Measurements from ENCODE around the gene SUMF1.
"Not testable (repeated sequence)": the region's sequence is repeated elsewhere in the genome, so short reads cannot be mapped to it uniquely, and the experiment has no call there.

Gene SUMF1

DNA sequence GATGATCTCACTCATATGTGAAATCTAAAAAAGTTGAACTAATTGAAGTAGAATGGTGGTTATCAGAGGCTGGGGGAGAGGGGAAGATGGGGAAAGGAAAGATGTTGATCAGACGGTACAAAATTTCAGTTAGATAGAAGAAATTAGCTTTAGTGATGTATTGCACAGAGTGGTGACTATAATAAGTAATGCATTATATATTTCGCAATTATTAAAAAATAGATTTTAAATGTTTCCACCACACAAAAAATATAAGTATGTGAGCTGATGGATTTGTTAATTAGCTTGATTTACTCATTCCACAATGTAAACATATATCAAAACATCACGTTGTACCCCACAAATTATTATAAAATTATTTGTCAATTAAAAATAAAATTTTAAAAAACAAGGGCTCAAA lies 8.1 kb downstream of the SUMF1 start:
- DNase-seq = no peak

DNA sequence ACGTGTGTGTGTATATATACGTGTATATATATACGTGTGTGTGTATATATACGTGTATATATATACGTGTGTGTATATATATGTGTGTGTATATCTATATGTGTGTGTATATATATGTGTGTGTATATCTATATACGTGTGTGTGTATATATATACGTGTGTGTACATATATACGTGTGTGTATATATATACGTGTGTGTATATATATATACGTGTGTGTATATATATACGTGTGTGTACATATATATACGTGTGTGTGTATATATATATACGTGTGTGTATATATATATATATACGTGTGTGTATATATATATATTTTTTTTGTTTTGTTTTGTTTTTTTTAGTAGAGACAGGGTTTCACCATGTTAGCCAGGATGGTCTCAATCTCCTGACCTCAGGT lies 10.3 kb downstream of the SUMF1 start:
- not testable (repeated sequence) for DNase-seq

GRCh38 chr3:4454142-4454541 lies 12.9 kb downstream of the SUMF1 start:
- DNase-seq = peak in 1 of 2 experiments; percentile 4

- DNase-seq = no peak
Measured at GRCh38 chr3:4449043-4449805, 17.8 kb downstream of the SUMF1 start.

DNA sequence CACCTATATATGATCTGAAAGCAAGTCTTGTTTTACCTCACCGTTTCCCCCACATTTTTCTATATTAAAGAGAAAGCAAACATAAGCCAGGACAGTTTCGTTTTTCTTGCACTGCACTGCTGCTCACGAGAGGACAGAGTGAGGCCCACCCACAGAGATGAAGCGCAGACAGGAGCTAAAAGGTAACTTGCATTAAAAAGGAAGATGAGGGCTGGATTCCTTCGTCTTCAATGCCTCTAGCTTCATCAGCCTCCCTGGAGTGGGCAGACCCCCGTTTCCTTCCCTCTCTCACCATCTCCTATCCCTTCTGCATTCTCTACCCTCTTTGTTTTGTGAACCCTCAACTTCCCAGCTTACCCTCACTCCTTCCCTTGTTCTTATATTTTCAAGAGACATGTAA lies 18.9 kb downstream of the SUMF1 start:
- DNase-seq = no peak

GRCh38 chr3:4447295-4447999 lies 19.6 kb downstream of the SUMF1 start:
- no peak for DNase-seq

DNA sequence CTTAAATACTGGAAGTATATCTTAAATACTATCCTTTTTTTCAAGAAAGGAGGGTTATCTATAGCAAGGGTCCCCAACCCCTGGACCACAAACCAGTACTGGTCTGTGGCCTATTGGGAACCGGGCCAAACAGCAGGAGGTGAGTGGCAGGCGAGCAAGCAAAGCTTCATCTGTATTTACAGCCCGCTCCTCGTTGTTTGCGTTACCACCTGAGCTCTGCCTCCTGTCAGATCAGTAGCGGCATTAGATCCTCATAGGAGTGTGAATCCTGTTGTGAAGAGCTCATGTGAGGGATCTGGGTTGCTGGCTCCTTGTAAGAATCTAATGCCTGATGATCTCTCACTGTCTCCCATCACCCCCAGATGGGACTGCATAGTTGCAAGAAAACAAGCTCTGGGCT lies 26.1 kb downstream of the SUMF1 start:
- DNase-seq = no peak

GRCh38 chr3:4438296-4438695 lies 28.8 kb downstream of the SUMF1 start:
- no peak for DNase-seq

- DNase-seq = no peak
Measured at GRCh38 chr3:4432259-4432658, 34.8 kb downstream of the SUMF1 start.

DNA sequence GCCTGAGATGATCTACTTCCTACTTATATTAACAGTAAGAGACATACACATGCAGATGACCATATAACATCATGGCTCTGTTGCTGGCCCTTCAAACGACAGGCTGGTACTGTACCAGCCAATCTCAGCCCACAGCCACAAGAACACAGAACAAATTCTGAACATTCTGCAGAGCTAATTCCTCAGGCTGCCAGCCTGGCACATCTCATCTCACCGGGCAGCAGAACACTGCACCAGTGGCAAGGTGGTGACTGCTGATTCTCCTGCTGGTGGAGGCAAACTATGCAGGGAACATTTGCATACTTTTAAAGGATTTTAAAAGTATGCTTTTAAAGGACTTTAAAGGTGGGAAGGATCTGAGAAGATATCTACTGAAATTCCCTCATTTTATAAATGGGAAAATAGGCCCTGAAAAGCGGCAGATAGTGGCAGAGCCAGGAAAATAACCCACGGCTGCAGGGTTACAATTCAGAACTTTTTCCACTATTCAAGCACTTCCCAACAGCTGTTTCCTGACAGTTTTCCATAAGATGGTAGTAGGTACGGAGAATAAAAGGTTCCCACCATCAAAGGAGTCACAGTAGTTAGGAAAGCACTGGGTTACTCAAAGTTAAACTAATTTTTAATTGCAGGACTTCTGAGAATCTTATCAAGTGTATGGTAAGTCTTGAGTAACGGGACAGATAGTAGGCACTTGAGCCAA lies 37.3 kb downstream of the SUMF1 start:
- DNase-seq = peak in 1 of 2 experiments; percentile 3

DNA sequence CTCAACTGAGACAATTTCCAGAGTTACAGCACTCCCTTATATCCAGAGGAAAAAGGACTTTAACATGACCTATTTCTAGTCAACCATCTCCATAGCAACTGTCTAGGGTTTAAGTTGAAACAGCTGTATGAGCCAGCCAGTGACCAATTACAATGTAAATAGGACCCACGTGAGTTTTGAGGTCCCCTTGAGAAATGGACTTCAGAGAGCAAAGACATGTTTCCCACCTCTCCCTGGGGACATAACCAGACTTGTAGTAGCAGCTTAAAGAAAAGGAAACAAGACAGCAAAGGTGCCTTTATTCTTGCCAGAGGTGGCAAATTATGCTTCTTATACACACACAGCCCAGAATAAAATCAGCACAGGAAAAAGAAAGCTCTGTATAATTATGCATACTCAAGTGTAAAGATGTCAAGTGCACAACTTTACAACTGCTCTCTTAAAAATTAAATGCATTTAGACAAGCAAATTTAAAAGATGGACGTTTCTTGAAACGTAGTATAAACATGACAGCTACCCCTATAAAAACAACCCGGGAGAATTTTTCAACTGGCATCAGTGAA lies 40.2 kb downstream of the SUMF1 start:
- no peak for DNase-seq

DNA sequence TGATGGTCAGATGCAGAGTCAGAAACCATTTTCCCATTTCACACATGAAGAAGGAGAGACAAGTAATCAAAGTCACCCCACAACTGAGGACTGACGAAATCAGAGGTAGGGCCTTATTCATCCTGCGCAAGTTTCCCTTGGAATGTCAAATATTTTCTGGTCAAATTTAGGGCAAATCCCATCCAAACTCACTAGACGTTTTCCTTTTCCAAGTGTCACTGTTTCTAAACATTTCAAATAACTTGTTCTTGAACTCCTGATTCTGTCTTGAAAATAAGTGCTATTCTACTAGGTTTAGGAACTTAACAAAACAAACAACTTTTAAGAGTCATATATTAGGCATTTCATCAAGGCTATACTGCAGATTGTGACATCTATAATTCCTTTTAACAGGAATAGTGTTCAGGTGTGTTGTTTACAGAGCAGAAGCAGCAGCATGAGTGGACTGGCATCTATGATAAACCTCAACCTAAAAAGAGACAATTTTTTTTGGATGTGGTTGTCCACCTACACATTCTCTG lies 40.7 kb downstream of the SUMF1 start:
- no peak for DNase-seq

DNA sequence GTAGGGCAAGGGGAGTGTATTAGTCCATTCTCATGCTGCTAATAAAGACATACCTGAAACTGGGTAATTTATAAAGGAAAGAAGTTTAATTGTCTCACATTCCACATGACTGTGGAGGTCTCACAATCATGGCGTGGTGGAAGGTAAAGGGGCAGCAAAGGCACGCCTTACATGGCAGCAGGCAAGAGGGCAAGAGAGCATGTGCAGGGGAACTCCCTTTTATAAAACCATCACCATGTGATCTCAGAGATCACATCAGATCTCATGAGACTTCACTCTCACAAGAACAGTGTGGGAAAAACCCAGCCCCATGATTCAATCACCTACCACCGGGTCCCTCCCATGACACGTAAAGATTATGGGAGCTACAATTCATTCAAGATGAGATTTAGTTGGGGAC lies 41.4 kb downstream of the SUMF1 start:
- DNase-seq = no peak

DNA sequence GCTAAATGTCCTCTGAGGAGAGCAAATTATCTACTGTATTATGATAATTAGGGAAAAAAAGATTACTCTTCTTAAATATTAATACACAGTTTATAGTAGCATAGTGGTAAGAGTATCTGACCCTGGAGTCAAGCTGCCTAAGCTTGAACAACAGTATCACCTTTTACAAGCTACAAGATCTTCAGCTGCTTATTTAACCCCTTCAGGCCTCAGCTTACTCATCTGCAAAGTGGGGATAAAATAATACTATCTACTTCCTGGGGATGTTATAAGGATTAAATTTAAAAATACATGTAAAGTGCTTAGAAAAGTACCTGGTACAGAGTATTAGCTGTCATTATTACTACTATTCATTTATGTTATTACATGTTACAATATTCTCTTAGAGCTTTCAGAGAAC lies 42.0 kb downstream of the SUMF1 start:
- no peak for DNase-seq

DNA sequence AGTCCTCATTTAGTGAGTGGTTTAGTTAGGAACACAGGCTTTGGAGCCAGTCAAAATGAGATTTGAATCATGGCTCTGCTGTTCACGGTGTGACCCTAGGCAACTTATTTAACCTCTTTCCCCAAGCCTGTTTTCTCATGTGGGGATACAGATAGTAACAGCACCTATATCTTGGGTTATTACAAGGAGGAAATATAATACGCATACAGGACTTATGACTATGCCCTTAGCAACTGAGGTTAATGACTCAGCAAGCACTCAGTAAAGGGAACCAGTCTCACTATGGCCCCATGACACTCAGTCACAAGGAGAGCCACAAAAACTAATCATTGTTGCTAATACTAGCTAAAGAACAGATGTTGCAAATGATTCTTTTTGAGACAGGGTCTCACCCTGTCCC lies 45.9 kb downstream of the SUMF1 start:
- DNase-seq = no peak

GRCh38 chr3:4419920-4420319 lies 47.1 kb downstream of the SUMF1 start:
- no peak for DNase-seq

DNA sequence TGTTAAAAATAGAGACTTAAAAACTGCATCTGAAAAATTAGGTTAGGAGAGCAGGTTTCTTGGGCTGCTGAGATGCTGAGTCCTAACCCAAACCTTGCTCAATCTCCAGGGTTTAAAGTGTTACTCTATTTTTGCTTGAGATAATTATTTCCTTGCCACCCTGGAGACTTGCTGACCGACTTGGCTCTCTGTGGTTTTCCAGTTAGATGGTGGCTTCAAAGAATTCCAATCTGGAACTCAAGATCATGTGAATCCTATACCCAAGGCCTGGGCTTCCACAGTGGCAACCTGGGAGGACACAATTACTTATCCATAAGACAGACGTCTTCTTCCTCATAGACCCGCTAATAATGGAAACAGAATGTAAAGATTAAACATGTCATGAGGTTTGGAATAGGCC lies 47.7 kb downstream of the SUMF1 start:
- DNase-seq = no peak

DNA sequence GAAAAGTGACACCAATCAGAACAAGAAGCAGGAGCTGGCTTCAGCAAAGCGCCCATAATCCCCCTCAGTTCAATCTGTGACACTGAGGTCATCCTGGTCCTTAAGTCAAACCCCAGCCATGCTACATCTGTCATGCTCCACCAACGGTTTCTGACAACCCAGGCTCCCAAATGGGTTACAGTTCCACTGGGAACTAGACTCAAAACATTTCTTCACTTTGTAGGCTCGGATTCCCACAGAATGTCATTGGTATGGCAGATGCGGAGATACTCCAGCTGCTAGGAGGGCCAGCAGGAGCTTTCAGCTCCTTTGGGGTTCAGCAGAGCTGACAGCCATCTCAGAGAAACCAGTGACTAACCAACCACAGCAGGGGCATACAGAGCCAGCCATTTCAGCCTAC lies 48.9 kb downstream of the SUMF1 start:
- no peak for DNase-seq

GRCh38 chr3:4417449-4417848 lies 49.6 kb downstream of the SUMF1 start:
- DNase-seq = no peak

DNA sequence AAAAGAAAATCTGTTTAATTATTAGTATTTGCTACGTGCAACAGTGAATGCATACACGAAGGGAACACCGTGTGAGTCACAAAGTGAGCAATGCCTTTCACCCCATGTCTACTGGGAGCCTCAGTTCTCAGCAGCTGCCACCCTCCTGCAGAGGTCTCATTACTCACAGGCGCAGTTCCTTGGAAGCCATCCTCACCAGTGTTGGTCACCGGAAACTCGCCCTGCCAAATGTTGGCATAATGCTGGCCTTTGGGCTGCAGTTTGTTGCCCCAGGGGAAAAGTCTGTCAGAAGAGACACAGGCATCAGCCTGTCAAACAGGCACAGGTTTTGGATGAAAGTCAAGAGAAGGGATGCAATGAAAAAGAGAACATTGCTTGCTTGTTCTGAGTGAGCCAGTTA lies 50.1 kb downstream of the SUMF1 start:
- DNase-seq = no peak

DNA sequence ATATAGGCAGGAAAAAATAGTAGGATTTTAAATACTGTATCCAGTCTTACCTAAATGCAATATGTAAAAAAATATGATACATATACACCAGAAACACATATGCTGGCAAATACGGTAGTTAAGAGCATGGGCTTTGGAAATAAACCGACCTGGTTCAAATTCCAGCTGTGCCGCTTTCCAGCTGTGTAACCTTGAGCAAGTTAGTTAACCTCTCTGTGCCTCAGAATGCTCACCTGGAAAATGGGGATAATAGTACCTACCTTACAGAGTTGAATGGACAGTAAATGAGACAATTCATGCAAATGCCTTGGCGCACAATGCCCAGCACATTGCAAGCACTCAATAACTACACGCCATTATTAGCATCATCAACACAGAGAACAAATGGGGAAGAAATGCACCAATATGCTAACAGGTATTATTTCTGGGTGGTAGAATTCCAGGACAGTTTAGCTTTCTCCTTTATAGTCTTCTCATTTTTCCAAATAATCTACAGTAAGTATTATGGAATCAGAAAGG lies 50.6 kb downstream of the SUMF1 start:
- no peak for DNase-seq

- DNase-seq = no peak
Measured at GRCh38 chr3:4413467-4413866, 53.6 kb downstream of the SUMF1 start.

GRCh38 chr3:4411833-4412232 lies 55.2 kb downstream of the SUMF1 start:
- no peak for DNase-seq

Measured in NCI-H526 (cell line).